ENCODE results near the gene LSM14B.

The LSM14B gene

DNA sequence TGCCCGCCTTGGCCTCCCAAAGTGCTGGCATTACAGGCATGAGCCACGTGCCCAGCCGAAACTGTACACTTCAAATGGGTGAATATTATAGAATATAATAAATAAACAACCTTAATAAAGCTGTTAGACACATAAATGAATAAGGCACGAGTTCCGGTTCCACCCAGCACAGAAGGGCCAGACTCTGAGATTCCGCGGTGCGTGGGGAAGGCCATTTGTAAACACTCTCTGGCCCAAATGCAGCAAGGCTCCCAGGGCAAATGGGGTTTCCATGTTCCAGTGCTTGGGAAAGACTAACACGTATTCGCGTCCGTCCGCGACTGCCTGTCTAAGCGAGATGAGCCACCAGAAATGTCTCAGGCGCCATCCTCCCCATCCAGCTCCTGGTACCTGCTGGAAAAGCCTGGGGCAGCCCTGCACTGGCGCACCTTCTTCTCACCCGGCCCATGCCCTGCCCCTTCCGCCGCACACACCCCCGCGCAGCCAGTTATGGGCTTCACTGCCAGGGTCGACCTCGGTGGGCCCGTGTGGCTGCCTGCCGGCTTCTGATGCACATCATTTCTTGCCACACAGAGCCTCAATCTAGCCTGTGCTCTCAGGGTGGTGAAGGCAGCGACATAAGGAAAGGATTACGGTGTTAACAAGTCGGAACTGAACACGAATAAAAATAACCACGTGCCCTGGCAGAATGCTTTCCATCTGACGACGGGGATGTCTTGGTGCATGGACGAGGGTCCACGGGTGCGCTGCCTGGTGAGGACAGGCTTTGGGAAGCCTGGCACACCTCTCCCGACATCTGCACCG is 5.5 kb upstream of the LSM14B start:
- no peak for TF ChIP-seq CTCF (IDR thresholded peaks at IDR 0.05)
- H3K36me3 ChIP-seq: no peaks in the 10 kb centered on the region
- H3K4me1 ChIP-seq (ENCODE audit: control insufficient read depth in 1 of 2, insufficient read depth in 1 of 2, low read depth in 1 of 2, low read length in 1 of 2): peaks cover 0 to 7% of the 10 kb centered on the region in 2 experiments
- peaks cover 12% of the 10 kb centered on the region for H3K9me3 ChIP-seq
- H3K4me3 ChIP-seq (ENCODE audit: low read depth in 1 of 2, low read length in 1 of 2): no peak overlapping the region
- no peak overlapping the region for H3K27ac ChIP-seq
- peaks cover 67% of the 10 kb centered on the region for H3K27me3 ChIP-seq

DNA sequence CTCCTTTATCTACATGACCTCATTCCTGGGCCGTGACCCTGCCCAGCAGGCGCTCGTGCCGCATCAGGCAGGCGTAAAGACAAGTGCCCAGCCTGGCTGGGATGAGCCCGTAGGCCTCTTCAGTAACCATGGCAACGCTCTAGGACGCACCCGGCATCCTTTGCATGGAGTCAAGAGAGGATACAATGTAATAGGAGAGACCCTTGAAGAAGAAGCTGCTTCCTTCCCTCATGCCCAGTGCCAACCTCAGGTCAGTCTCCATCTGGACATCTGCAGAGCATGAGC is 5.0 kb upstream of the LSM14B start:
- H3K27ac ChIP-seq: no peak overlapping the region

DNA sequence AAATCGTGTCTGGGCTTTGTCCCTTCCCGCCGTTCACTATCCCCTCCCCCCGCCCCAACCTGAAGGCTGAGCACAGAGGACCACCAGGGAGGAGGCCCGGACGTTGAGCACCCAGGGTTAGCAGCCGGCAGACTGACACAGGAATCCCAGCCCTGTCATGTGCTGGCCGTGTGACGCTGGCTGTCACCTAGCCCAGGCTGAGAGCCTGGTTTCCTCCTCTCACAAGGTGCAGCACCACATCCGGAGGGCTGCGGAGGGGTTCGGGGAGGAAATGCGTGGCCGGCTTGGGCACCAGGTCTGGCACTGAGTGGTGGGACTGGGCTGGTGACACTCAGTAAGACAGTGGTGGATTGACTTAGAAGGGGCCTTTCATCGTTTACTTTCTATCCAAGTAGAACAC is 4.6 kb upstream of the LSM14B start:
- Histone ChIP-seq H3K4me3 (ENCODE audit: low read depth in 1 of 2, low read length in 1 of 2) (peak overlapping the region in 1 of 2 experiments; percentile 3), H3K9me3 (peaks cover 5% of the 10 kb centered on the region), H3K27ac (no peak overlapping the region)

More for the DNA sequence above, 5.0 kb upstream of the LSM14B start:
- Histone ChIP-seq H3K4me3 (ENCODE audit: low read depth in 1 of 2, low read length in 1 of 2) (no peak overlapping the region), H3K27me3 (peaks cover 67% of the 10 kb centered on the region), H3K36me3 (no peaks in the 10 kb centered on the region), H3K9me3 (peaks cover 8% of the 10 kb centered on the region), H3K4me1 (ENCODE audit: control insufficient read depth in 1 of 2, insufficient read depth in 1 of 2, low read depth in 1 of 2, low read length in 1 of 2) (peaks cover 0 to 7% of the 10 kb centered on the region in 2 experiments)
- no peak for TF ChIP-seq CTCF (IDR thresholded peaks at IDR 0.05)

GRCh38 chr20:62118113-62119043 is 3.9 kb upstream of the LSM14B start:
- no peaks in the 10 kb centered on the region for H3K36me3 ChIP-seq
- H3K27ac ChIP-seq: no peak overlapping the region
- no peak for TF ChIP-seq CTCF (IDR thresholded peaks at IDR 0.05)
- H3K4me3 ChIP-seq (ENCODE audit: low read depth in 1 of 2, low read length in 1 of 2): no peak overlapping the region
- H3K27me3 ChIP-seq: peaks cover 73% of the 10 kb centered on the region
- peaks cover 7 to 12% of the 10 kb centered on the region in 2 experiments for H3K4me1 ChIP-seq (ENCODE audit: control insufficient read depth in 1 of 2, insufficient read depth in 1 of 2, low read depth in 1 of 2, low read length in 1 of 2)
- H3K9me3 ChIP-seq: no peaks in the 10 kb centered on the region

More for the DNA sequence above, 4.6 kb upstream of the LSM14B start:
- no peaks in the 10 kb centered on the region for H3K36me3 ChIP-seq
- no peak for TF ChIP-seq CTCF (IDR thresholded peaks at IDR 0.05)
- peaks cover 67% of the 10 kb centered on the region for H3K27me3 ChIP-seq
- peaks cover 0 to 7% of the 10 kb centered on the region in 2 experiments for H3K4me1 ChIP-seq (ENCODE audit: control insufficient read depth in 1 of 2, insufficient read depth in 1 of 2, low read depth in 1 of 2, low read length in 1 of 2)

DNA sequence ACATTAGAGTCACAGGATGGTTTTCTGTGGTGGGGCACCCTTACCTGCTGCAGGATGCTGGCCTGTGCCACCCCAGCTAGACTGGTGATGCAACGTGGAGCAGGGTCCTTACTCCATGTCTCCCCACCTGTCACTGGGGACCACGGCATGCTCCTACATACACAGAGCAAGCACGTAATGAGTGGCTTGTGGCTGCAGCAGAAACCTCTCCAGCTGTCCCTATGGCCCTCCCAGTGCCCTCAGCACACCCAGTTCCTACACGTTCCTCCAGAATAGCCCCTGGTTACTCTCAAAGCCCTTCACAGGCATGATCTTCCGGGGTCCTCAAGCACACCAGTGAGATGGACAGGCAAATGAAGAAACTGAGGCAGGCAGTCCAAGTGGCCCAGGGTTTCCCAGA is 3.2 kb upstream of the LSM14B start:
- H3K9me3 ChIP-seq: no peaks in the 10 kb centered on the region
- H3K4me3 ChIP-seq (ENCODE audit: low read depth in 1 of 2, low read length in 1 of 2): no peak overlapping the region
- TF ChIP-seq CTCF (IDR thresholded peaks at IDR 0.05): no peak
- H3K36me3 ChIP-seq: no peaks in the 10 kb centered on the region
- peaks cover 74% of the 10 kb centered on the region for H3K27me3 ChIP-seq
- peaks cover 14 to 19% of the 10 kb centered on the region in 2 experiments for H3K4me1 ChIP-seq (ENCODE audit: control insufficient read depth in 1 of 2, insufficient read depth in 1 of 2, low read depth in 1 of 2, low read length in 1 of 2)
- H3K27ac ChIP-seq: no peak overlapping the region

Data from neutrophil (primary cell).